K562 (cell line): ENCODE measurements around the gene GABRA6. TPM values are rescaled to one million over a fixed set of nuclear protein-coding genes. Genes with fewer than 3 reads are reported as not detected.

Experiments
- ATAC-seq: fragments of 200-7000 bp; cut with Tn5 transposase; 3 replicates; pipeline ENCODE4 v1.9.1; 2020; ENCODE audit warnings: moderate library complexity
- BruUV-seq: library from RNA; stranded (reverse); fragments of 400-500 nt; replicated peaks from 2 replicates; lab custom pipeline; 2021; lab: Mats Ljungman, UMichigan
- CTCF ChIA-PET: fragments of 300-600 bp; formaldehyde crosslinking; extraction: SDS; loops from one replicate; lab custom pipeline; 2021; ENCODE audit warnings: low intra/inter-chr PET ratio; lab: Yijun Ruan, JAX
- POLR2A ChIA-PET: fragments of 300-600, 350-650 bp; sonication (Branson Sonifier 250); formaldehyde crosslinking; extraction: SDS; loops from one replicate; lab custom pipeline; 2021; ENCODE audit warnings: antibody characterized with exemption, inconsistent platforms; lab: Yijun Ruan, JAX
- DNase-seq, 4 experiments: peaks; one replicate each; pipeline versions ENCODE4 v3.0.0 to v3.0.0-alpha.2; 2011 to 2018; ENCODE audit warnings: low spot score in 3 of 4, mixed read lengths in 3 of 4; ENCODE audit errors: extremely low read depth in 1 of 4
- FAIRE-seq: peaks from 2 replicates; lab custom pipeline; 2011; peaks lifted over from hg19 to GRCh38; lab: Jason Lieb, UNC
- H2AFZ ChIP-seq: 2 replicates; pipeline ENCODE4 v1.6.0; 2011; ENCODE audit warnings: low read depth, low read length, control low read depth, inconsistent platforms
- H3K27ac ChIP-seq: fragments of 200-600 bp; 3 replicates; pipeline ENCODE4 v1.8.0; 2011; ENCODE audit warnings: low read depth, mild to moderate bottlenecking, control low read depth, inconsistent platforms, low read length, moderate library complexity, mixed read lengths; ENCODE audit errors: extremely low read depth
- H3K27me3 ChIP-seq, 2 experiments: fragments of 300-600 bp in 1 of 2; 2 replicates in 1 of 2; 3 replicates in 1 of 2; pipeline versions ENCODE4 v1.6.0 to v1.8.0; 2011; ENCODE audit warnings: inconsistent platforms in 2 of 2, low read length in 2 of 2, mild to moderate bottlenecking in 1 of 2, mixed read lengths in 1 of 2, moderate library complexity in 1 of 2; ENCODE audit not compliant: control insufficient read depth in 2 of 2, insufficient read depth in 2 of 2
- H3K36me3 ChIP-seq: fragments of 300-600 bp; 3 replicates; pipeline ENCODE4 v1.8.0; 2011; ENCODE audit warnings: mild to moderate bottlenecking, low read length, inconsistent platforms; ENCODE audit not compliant: control insufficient read depth, insufficient read depth
- H3K4me1 ChIP-seq, 2 experiments: fragments of 200-600 bp in 1 of 2; replicated peaks in 1 of 2; 2 replicates in 1 of 2; 3 replicates in 1 of 2; pipeline versions ENCODE4 v1.5.1 to v1.8.0; 2011; ENCODE audit warnings: inconsistent platforms in 2 of 2, low read length in 2 of 2, mild to moderate bottlenecking in 1 of 2, mixed read lengths in 1 of 2, moderate library complexity in 1 of 2; ENCODE audit not compliant: control insufficient read depth in 2 of 2, insufficient read depth in 2 of 2
- H3K4me2 ChIP-seq: 2 replicates; pipeline ENCODE4 v1.6.1; 2011; ENCODE audit warnings: low read length, control low read depth, inconsistent platforms, mixed read lengths; ENCODE audit not compliant: insufficient read depth
- H3K4me3 ChIP-seq: fragments of 200-600 bp; sonication (generic), shearing (Covaris generic); 2 replicates; pipeline ENCODE4 v1.5.1; 2016; ENCODE audit warnings: control low read depth, inconsistent platforms
- H3K79me2 ChIP-seq: fragments of 200-600 bp; 3 replicates; pipeline ENCODE4 v1.8.0; 2011; ENCODE audit warnings: low read length, inconsistent platforms; ENCODE audit not compliant: control insufficient read depth, insufficient read depth
- H3K9ac ChIP-seq, 2 experiments: 2 replicates each; pipeline versions ENCODE4 v1.6.0 to v1.6.1; 2011; ENCODE audit warnings: low read depth in 2 of 2, low read length in 2 of 2, control low read depth in 1 of 2, inconsistent platforms in 1 of 2, mild to moderate bottlenecking in 1 of 2, mixed read lengths in 1 of 2; ENCODE audit not compliant: insufficient read depth in 1 of 2
- H3K9me1 ChIP-seq: one replicate; pipeline ENCODE4 v1.6.0; 2011; ENCODE audit warnings: inconsistent platforms, mild to moderate bottlenecking, low read length, moderate library complexity; ENCODE audit not compliant: control insufficient read depth, insufficient read depth
- H3K9me3 ChIP-seq: replicated peaks from 2 replicates; pipeline ENCODE4 v1.5.1; 2011; ENCODE audit warnings: low read depth, low read length, inconsistent platforms; ENCODE audit not compliant: control insufficient read depth, insufficient read depth
- H4K20me1 ChIP-seq: replicated peaks from 2 replicates; pipeline ENCODE4 v1.6.1; 2011; ENCODE audit warnings: low read length, inconsistent platforms, mixed read lengths; ENCODE audit not compliant: control insufficient read depth, insufficient read depth
- CEBPB ChIP-seq: fragments of 450-650 bp; IDR thresholded peaks from 2 replicates; pipeline ENCODE4 v1.6.1; 2016; ENCODE audit warnings: missing genetic modification characterization, missing compliant biosample characterization
- CEBPG ChIP-seq, 3 experiments: fragments of 200-800 bp in 1 of 3; sonication (Bioruptor generic) in 1 of 3; sonication (generic) in 1 of 3; formaldehyde crosslinking in 1 of 3; IDR thresholded peaks in 2 of 3; conservative IDR thresholded peaks in 1 of 3; 2 replicates each; pipeline versions ENCODE4 v1.6.1 to v1.8.0; 2016 to 2022; ENCODE audit warnings: missing compliant biosample characterization in 2 of 3, missing genetic modification characterization in 2 of 3, mild to moderate bottlenecking in 1 of 3, missing genetic modification reagents in 1 of 3
- WGBS: fragments of 100-300 bp; shearing (Covaris generic); methylation state at CpG from one replicate; pipeline ENCODE4 v1.1.6; 2016; ENCODE audit warnings: low coverage, mixed read lengths; ENCODE audit not compliant: insufficient coverage; ENCODE audit errors: missing lambda C conversion rate; 5-methylcytosine and 5-hydroxymethylcytosine counted together
- in situ Hi-C: fragments of 300-500 bp; cut with MboI; formaldehyde crosslinking; loops from 4 replicates; pipeline ENCODE4 v1.15.0; 2018; ENCODE audit warnings: inconsistent platforms, mixed read lengths
- intact Hi-C: fragments of 100-400 bp; cut with micrococcal nuclease; formaldehyde crosslinking; loops from 2 replicates; pipeline ENCODE4 v1.14.2; 2022
- polyA plus RNA-seq, 8 experiments: library from polyadenylated mRNA; depleted of rRNA in 4 of 8; stranded (reverse) in 5 of 8; unstranded in 3 of 8; fragments of >200 nt; fragmentation: Nextera tagmentation in 2 of 8; fragmentation: Illumina TruSeq in 1 of 8; extraction: Ambion mirVana in 2 of 8; extraction: Trizol in 1 of 8; gene quantifications; 2 replicates each; pipeline versions ENCODE4 v1.2.1 to v1.2.3, GENCODE V29; 2011 to 2014; ENCODE audit warnings: inconsistent platforms in 1 of 8, missing spikeins in 1 of 8
- total RNA-seq, 7 experiments: library from RNA; depleted of rRNA in 6 of 7; stranded (reverse); fragments of >200 nt in 6 of 7; fragmentation: Illumina TruSeq in 2 of 7; extraction: Trizol in 2 of 7; gene quantifications; 2 replicates each; pipeline versions ENCODE4 v1.2.1 to v1.2.3, GENCODE V29; 2011 to 2021; ENCODE audit warnings: low replicate concordance in 1 of 7
- TF ChIP-seq, protein P1 (sequence below): fragments of 450-650 bp; IDR thresholded peaks from 2 replicates; pipeline ENCODE4 v1.6.1; 2017; ENCODE audit warnings: antibody characterized with exemption

The GABRA6 gene
- total and polyA plus RNA-seq, 9 of the 15 experiments (the other 6 are each of a cell fraction or from before 2014, with no cell fraction given) = not detected

DNA sequence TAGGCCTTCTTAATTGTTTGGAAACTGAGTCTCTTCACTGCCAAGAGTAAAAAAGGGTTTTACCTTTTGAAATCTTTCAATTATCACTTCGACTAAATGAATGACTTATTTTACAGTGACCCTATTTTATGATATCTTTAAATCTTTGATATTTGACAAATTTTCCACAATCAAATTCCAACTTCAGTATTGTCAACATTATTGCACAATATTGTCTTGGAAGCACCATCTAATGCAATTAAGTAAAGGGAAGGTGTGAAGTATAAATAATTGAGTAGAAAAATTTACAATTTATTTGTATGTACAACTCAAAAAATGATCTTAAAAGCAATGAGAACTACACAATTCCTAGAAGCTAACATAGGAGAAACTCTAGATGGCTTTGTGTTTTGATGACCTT lies 49.2 kb downstream of the GABRA6 start:
- ATAC-seq (no peak), FAIRE-seq (no peak), DNase-seq (no peak)
- Histone ChIP-seq H3K9me3 (no peaks in the 10 kb centered on the region; the same call in 1 of the 2 replicates), H3K27ac (no peak overlapping the region), H3K4me2 (no peak overlapping the region), H3K27me3 (no peaks in the 10 kb centered on the region), H3K36me3 (no peaks in the 10 kb centered on the region), H3K9ac (no peak overlapping the region), H2AFZ (no peak overlapping the region), H3K79me2 (no peaks in the 10 kb centered on the region), H3K4me1 (no peaks in the 10 kb centered on the region), H3K4me3 (no peak overlapping the region), H4K20me1 (no peaks in the 10 kb centered on the region), H3K9me1 (no peaks in the 10 kb centered on the region)
- WGBS = 0% methylated on average over 1 of the region's 1 CpG
- ChIA-PET POLR2A (no interaction called here), CTCF (no interaction called here)
- in situ Hi-C loops = no loop called here
- TF ChIP-seq, protein P1, sequence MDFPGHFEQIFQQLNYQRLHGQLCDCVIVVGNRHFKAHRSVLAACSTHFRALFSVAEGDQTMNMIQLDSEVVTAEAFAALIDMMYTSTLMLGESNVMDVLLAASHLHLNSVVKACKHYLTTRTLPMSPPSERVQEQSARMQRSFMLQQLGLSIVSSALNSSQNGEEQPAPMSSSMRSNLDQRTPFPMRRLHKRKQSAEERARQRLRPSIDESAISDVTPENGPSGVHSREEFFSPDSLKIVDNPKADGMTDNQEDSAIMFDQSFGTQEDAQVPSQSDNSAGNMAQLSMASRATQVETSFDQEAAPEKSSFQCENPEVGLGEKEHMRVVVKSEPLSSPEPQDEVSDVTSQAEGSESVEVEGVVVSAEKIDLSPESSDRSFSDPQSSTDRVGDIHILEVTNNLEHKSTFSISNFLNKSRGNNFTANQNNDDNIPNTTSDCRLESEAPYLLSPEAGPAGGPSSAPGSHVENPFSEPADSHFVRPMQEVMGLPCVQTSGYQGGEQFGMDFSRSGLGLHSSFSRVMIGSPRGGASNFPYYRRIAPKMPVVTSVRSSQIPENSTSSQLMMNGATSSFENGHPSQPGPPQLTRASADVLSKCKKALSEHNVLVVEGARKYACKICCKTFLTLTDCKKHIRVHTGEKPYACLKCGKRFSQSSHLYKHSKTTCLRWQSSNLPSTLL = no peak
- TF ChIP-seq CEBPB (tag) (peak; percentile 44; the same call in 1 of the 2 replicates), CEBPG (CRISPR knock-in tag; IDR thresholded peaks at IDR 0.05) (no peak), CEBPG (tag; conservative IDR thresholded peaks at IDR 0.05 in 1 of 2, IDR thresholded peaks at IDR 0.05 in 1 of 2) (peak in 1 of 2 experiments; percentile 85; a peak in 2 of 4 replicates)
- BruUV-seq = no TSS peak
- intact Hi-C loops = no loop called here
